HepG2 (cell line): ENCODE measurements around the gene RTEL1. TPM values are rescaled to one million over a fixed set of nuclear protein-coding genes. Genes with fewer than 3 reads are reported as not detected.

Experiments used
- ATAC-seq: fragments of 200-7000 bp; cut with Tn5 transposase; 3 replicates; pipeline ENCODE4 v1.9.1; 2020; ENCODE audit warnings: mild to moderate bottlenecking, moderate library complexity
- BruUV-seq: library from RNA; stranded (reverse); fragments of 400-500 nt; replicated peaks from 2 replicates; lab custom pipeline; 2021; lab: Mats Ljungman, UMichigan
- CTCF ChIA-PET: fragments of 300-600 bp; formaldehyde crosslinking; extraction: SDS; loops from one replicate; lab custom pipeline; 2021; ENCODE audit warnings: low total read pairs, inconsistent platforms, low intra/inter-chr PET ratio; lab: Yijun Ruan, JAX
- POLR2A ChIA-PET: fragments of 350-600 bp; sonication (Branson Sonifier 250); formaldehyde crosslinking; loops from one replicate; lab custom pipeline; 2020; ENCODE audit warnings: antibody characterized with exemption, inconsistent platforms; lab: Yijun Ruan, JAX
- DNase-seq: peaks from one replicate; pipeline ENCODE4 v3.0.0-alpha.2; 2015; ENCODE audit warnings: low spot score
- FAIRE-seq: peaks from 3 replicates; lab custom pipeline; 2011; peaks lifted over from hg19 to GRCh38; lab: Jason Lieb, UNC
- H2AFZ ChIP-seq: one replicate; pipeline ENCODE4 v1.6.1; 2011; ENCODE audit warnings: low read length, inconsistent platforms
- H3K27ac ChIP-seq: fragments of 300-600 bp; 3 replicates; pipeline ENCODE4 v1.8.0; 2011; ENCODE audit warnings: mixed run types, mild to moderate bottlenecking, mixed read lengths, low read length, inconsistent platforms; ENCODE audit not compliant: insufficient read depth; ENCODE audit errors: extremely low read length
- H3K27me3 ChIP-seq, 2 experiments: fragments of 200-600 bp in 1 of 2; 2 replicates in 1 of 2; 3 replicates in 1 of 2; pipeline versions ENCODE4 v1.6.0 to v1.8.0; 2011; ENCODE audit warnings: low read length in 2 of 2, mild to moderate bottlenecking in 2 of 2, moderate library complexity in 2 of 2, inconsistent platforms in 1 of 2; ENCODE audit not compliant: insufficient read depth in 2 of 2, control insufficient read depth in 1 of 2
- H3K36me3 ChIP-seq, 2 experiments: fragments of 200-600 bp in 1 of 2; replicated peaks in 1 of 2; 2 replicates in 1 of 2; 3 replicates in 1 of 2; pipeline versions ENCODE4 v1.5.1 to v1.8.0; 2011; ENCODE audit warnings: low read length in 2 of 2, inconsistent platforms in 1 of 2; ENCODE audit not compliant: insufficient read depth in 2 of 2, control insufficient read depth in 1 of 2
- H3K4me1 ChIP-seq: 2 replicates; pipeline ENCODE4 v1.5.1; 2012; ENCODE audit warnings: low read length, inconsistent platforms; ENCODE audit not compliant: insufficient read depth
- H3K4me2 ChIP-seq: 2 replicates; pipeline ENCODE4 v1.6.0; 2011; ENCODE audit warnings: low read depth, low read length, inconsistent platforms
- H3K4me3 ChIP-seq, 3 experiments: fragments of 200-600 bp in 1 of 3; sonication (generic), shearing (Covaris generic) in 1 of 3; replicated peaks in 1 of 3; 2 replicates each; pipeline ENCODE4 v1.5.1; 2011 to 2016; ENCODE audit warnings: low read length in 3 of 3, inconsistent platforms in 2 of 3, low read depth in 2 of 3, mild to moderate bottlenecking in 2 of 3, control low read depth in 1 of 3, mixed read lengths in 1 of 3; ENCODE audit not compliant: insufficient read depth in 1 of 3
- H3K79me2 ChIP-seq: one replicate; pipeline ENCODE4 v1.6.1; 2011; ENCODE audit warnings: low read length, inconsistent platforms; ENCODE audit not compliant: insufficient read depth
- H3K9ac ChIP-seq: 2 replicates; pipeline ENCODE4 v1.6.0; 2011; ENCODE audit warnings: mild to moderate bottlenecking, low read depth, low read length, inconsistent platforms; ENCODE audit not compliant: insufficient read depth
- H3K9me3 ChIP-seq: 2 replicates; pipeline ENCODE4 v1.5.1; 2012; ENCODE audit warnings: mild to moderate bottlenecking, low read length
- H4K20me1 ChIP-seq: 2 replicates; pipeline ENCODE4 v1.6.0; 2011; ENCODE audit warnings: inconsistent platforms, mild to moderate bottlenecking, low read length, moderate library complexity; ENCODE audit not compliant: insufficient read depth
- MED8 ChIP-seq: sonication (generic); formaldehyde crosslinking; IDR thresholded peaks from 2 replicates; pipeline ENCODE4 v1.8.1; 2023; ENCODE audit warnings: mild to moderate bottlenecking, missing genetic modification reagents; ENCODE audit not compliant: insufficient replicate concordance
- YY1 ChIP-seq: IDR thresholded peaks from 2 replicates; pipeline ENCODE4 v1.6.1; 2011; ENCODE audit warnings: low read length, low read depth, moderate library complexity, mild to moderate bottlenecking; ENCODE audit not compliant: insufficient read depth, insufficient replicate concordance
- ZFP36L2 ChIP-seq: sonication (generic); formaldehyde crosslinking; IDR thresholded peaks from 2 replicates; pipeline ENCODE4 v1.4.0; 2020; ENCODE audit warnings: missing genetic modification reagents
- ZMAT3 ChIP-seq: sonication (generic); formaldehyde crosslinking; conservative IDR thresholded peaks from 2 replicates; pipeline ENCODE4 v1.7.0; 2021; ENCODE audit warnings: missing genetic modification reagents
- WGBS: methylation state at CpG from one replicate; pipeline ENCODE4 v1.1.6; 2017; ENCODE audit warnings: low lambda C conversion rate; 5-methylcytosine and 5-hydroxymethylcytosine counted together
- in situ Hi-C: cut with HindIII; loops from 2 replicates; pipeline ENCODE4 v1.10.0; 2017; ENCODE audit warnings: low pct_unique_long_range_greater_than_20kb; ENCODE audit not compliant: extremely low pct_ligation_motif_present
- intact Hi-C: fragments of 100-400 bp; cut with micrococcal nuclease; formaldehyde crosslinking; loops from one replicate; pipeline ENCODE4 v1.10.0; 2022; ENCODE audit not compliant: unreplicated experiment
- polyA plus RNA-seq, 8 experiments: library from polyadenylated mRNA; depleted of rRNA in 3 of 8; stranded (reverse) in 7 of 8; unstranded in 1 of 8; fragments of >200 nt; fragmentation: Illumina TruSeq in 4 of 8; extraction: Trizol in 4 of 8; gene quantifications; 2 replicates each; pipeline versions ENCODE4 v1.2.1 to v1.2.3, GENCODE V29; 2011 to 2016; ENCODE audit warnings: low read depth in 4 of 8, missing spikeins in 1 of 8, mixed read lengths in 1 of 8; ENCODE audit not compliant: insufficient read depth in 1 of 8
- total RNA-seq, 5 experiments: library from RNA; depleted of rRNA; stranded (reverse); fragments of >200 nt; fragmentation: Illumina TruSeq; extraction: Trizol; gene quantifications; 2 replicates each; pipeline ENCODE4 v1.2.3, GENCODE V29; 2016; ENCODE audit warnings: low read depth in 1 of 5
- TF ChIP-seq, protein P1 (sequence below): sonication (generic); formaldehyde crosslinking; IDR thresholded peaks from 2 replicates; pipeline ENCODE4 v1.4.0; 2020; ENCODE audit warnings: mild to moderate bottlenecking, missing genetic modification reagents

Gene RTEL1
- total and polyA plus RNA-seq, 2 of the 13 experiments (the other 11 are each of a cell fraction or from before 2014, with no cell fraction given), result 21.8 to 36.4 TPM

DNA sequence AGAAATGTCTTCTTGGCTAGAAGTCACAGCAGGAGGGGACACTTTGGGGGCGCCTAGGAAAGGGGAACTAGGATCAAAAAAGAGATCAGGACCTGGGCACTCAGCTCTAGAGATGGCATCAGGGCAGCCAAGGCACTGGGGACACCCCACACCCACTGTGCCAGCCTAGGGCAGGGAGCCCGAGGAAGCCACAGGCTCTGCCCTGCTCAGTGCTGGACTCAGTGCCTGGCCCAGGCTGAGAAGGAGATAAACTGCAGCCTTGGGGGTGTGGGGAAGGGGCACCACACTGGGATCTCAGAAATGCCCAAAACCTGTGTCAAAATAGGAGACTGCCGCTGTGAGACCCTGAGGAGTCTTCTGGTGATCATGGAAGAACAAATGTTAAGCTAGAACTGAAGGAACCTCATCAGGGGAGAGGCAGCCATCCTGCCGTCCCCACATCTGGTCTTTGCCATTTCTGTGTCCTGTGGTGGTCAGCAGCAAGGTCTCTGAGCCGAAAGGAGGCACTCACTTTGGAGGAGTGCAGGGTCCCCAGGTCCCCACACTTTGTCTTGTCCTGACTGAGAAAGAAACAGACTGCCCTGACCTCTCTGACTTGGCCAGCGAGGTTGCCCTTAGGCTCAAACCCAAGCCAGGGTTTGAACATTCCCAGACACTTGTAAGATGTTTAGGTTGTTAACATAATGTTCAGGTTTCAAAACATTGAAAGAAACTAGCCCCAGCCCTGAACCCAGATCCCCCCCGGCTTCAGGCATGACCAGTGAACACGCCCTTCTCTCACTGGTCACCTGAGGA lies 47.3 kb downstream of the RTEL1 start:
- DNase-seq (no peak), FAIRE-seq (no peak), ATAC-seq (no peak)
- Histone ChIP-seq H3K9me3 (no peaks in the 10 kb centered on the region), H3K4me1 (peaks cover 29% of the 10 kb centered on the region), H3K4me3 (no peak overlapping the region), H3K27me3 (no peaks in the 10 kb centered on the region; a peak in 1 of 5 replicates), H4K20me1 (peaks cover 10% of the 10 kb centered on the region; the same call in 1 of the 2 replicates), H2AFZ (no peak overlapping the region), H3K9ac (no peak overlapping the region), H3K79me2 (peaks cover 42% of the 10 kb centered on the region), H3K27ac (no peak overlapping the region), H3K4me2 (no peak overlapping the region), H3K36me3 (peaks cover 20 to 43% of the 10 kb centered on the region in 2 experiments)
- in situ Hi-C loops (loop anchor here (5.0 to 10.0 kb wide), 3 partner anchors 37 to 152 kb away; no protein-coding TSS in a partner anchor), intact Hi-C loops (loop anchor here (2.0 kb wide), 2 partner anchors 35 to 159 kb away; partner anchors contain the start of gene TPD52L2)
- 91% methylated on average over 8 of the region's 8 CpGs for WGBS
- no peak for TF ChIP-seq YY1
- TF ChIP-seq ZMAT3 (CRISPR knock-in tag), result 0 out of 2 replicates have a peak, but pooled peaks have one; percentile 54
- peak; percentile 25 for TF ChIP-seq MED8 (CRISPR knock-in tag)
- TF ChIP-seq, protein P1, sequence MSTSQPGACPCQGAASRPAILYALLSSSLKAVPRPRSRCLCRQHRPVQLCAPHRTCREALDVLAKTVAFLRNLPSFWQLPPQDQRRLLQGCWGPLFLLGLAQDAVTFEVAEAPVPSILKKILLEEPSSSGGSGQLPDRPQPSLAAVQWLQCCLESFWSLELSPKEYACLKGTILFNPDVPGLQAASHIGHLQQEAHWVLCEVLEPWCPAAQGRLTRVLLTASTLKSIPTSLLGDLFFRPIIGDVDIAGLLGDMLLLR, result 0 out of 2 replicates have a peak, but pooled peaks have one; percentile 33
- TF ChIP-seq ZFP36L2 (CRISPR knock-in tag), result no peak
- ChIA-PET POLR2A (interaction anchor here (1.2 to 12.4 kb wide), 3 partner anchors 19 to 47 kb away, joined by 3 to 190 read pairs (median 55); partner anchors contain the start of genes LIME1 and SLC2A4RG), CTCF (interaction anchor here (1.7 to 3.2 kb wide), 2 partner anchors 153 to 159 kb away, joined by 5 to 15 read pairs; partner anchors contain the start of gene TPD52L2)
- no TSS peak for BruUV-seq
